Tibial artery (tissue), 4 donors: ENCODE measurements around the gene TMEM240.
"Not testable (repeated sequence)": the region's sequence is repeated elsewhere in the genome, so short reads cannot be mapped to it uniquely, and the experiment has no call there.

Experiments
- DNase-seq, 2 donors: peaks; one replicate each; pipeline ENCODE4 v3.0.0-alpha.2; 2019
- H3K27ac ChIP-seq, 2 donors: fragments of 200-600 bp; sonication (generic) in 1 of 2; 1 replicate in 1 of 2; 2 replicates in 1 of 2; pipeline ENCODE4 v1.5.1; 2018 to 2019; ENCODE audit warnings: mild to moderate bottlenecking in 1 of 2
- H3K27me3 ChIP-seq, 2 donors: fragments of 200-600 bp; sonication (generic) in 1 of 2; one replicate each; pipeline versions ENCODE4 v1.5.1 to v1.6.0; 2016 to 2019
- H3K36me3 ChIP-seq, 3 donors: fragments of 200-600 bp; sonication (generic) in 2 of 3; one replicate each; pipeline ENCODE4 v1.5.1; 2016 to 2019; ENCODE audit warnings: mild to moderate bottlenecking in 2 of 3
- H3K4me1 ChIP-seq, 4 donors: fragments of 200-600 bp; sonication (generic) in 2 of 4; 1 replicate in 3 of 4; 2 replicates in 1 of 4; pipeline ENCODE4 v1.5.1; 2016 to 2019
- H3K4me3 ChIP-seq, 2 donors: fragments of 200-600 bp; sonication (generic) in 1 of 2; 1 replicate in 1 of 2; 2 replicates in 1 of 2; pipeline ENCODE4 v1.5.1; 2018 to 2019; ENCODE audit warnings: mild to moderate bottlenecking in 2 of 2
- H3K9me3 ChIP-seq, 3 donors: fragments of 200-600 bp; sonication (generic) in 1 of 3; one replicate each; pipeline ENCODE4 v1.5.1; 2016 to 2019
- CTCF ChIP-seq, 2 experiments: fragments of 200-600 bp in 1 of 2; fragments of 450-650 bp in 1 of 2; IDR thresholded peaks; one replicate each; pipeline ENCODE4 v1.5.1; 2017 to 2019; ENCODE audit warnings: antibody characterized with exemption in 2 of 2, mild to moderate bottlenecking in 1 of 2, moderate library complexity in 1 of 2
- intact Hi-C: fragments of 100-400 bp; cut with DNase I; formaldehyde crosslinking; loops from one replicate; pipeline ENCODE4 v1.15.0; 2023; ENCODE audit warnings: low total_unique reads

The TMEM240 gene

DNA sequence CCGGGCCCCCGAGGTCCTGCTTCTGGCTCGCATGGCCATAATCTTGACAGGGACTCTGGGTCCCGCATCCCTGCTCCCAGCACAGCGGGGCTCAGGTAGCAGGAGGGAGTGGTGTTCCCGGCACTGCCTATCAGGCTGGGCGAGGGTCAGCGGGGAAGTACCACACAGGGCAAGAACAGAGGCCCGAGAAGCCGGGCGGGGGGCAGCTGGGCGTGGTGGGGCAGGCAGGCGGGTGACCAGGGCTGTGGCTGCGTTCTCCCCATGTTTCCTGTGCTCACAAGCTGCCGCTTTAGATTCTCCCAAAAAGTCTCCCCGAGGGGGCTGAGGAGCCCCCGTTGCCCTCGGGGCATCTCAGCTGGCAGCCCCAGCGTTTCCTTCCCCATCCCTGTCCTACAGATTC lies 50.6 kb downstream of the TMEM240 start:
- DNase-seq: no peak
- peaks cover 0 to 11% (median 9%) of the 10 kb centered on the region in 3 donors for H3K9me3 ChIP-seq
- no peak overlapping the region for H3K4me3 ChIP-seq
- no peaks in the 10 kb centered on the region for H3K4me1 ChIP-seq
- intact Hi-C loops: no loop called here
- no peaks in the 10 kb centered on the region for H3K27me3 ChIP-seq
- no peak overlapping the region for H3K27ac ChIP-seq
- H3K36me3 ChIP-seq: peaks cover 49 to 100% (median 91%) of the 10 kb centered on the region in 3 donors
- TF ChIP-seq CTCF (IDR thresholded peaks at IDR 0.05): no peak

DNA sequence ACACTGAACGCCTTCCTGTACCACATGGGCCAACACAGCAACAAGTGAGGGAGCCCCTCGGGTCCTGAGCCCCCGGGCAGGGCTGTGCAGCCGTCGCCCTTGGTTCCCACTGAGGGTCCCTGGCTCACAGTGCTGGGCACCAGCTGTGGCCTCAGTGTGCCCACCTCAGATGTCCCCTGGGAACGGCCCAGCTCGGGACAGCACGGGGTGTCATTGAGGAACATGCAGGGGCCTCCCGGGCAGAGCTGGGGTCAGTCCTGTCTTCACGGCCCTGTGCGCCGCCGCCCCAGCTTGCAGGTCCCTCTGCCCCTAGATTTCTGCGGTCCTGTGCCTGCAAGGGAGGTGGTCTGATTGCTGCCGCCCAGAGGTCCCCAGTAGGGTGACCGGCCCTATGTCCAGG lies 51.2 kb downstream of the TMEM240 start:
- DNase-seq: no peak
- Histone ChIP-seq H3K27me3 (no peaks in the 10 kb centered on the region), H3K9me3 (peaks cover 0 to 11% (median 9%) of the 10 kb centered on the region in 3 donors), H3K4me1 (no peaks in the 10 kb centered on the region), H3K27ac (no peak overlapping the region), H3K4me3 (no peak overlapping the region), H3K36me3 (peaks cover 49 to 100% (median 92%) of the 10 kb centered on the region in 3 donors)
- intact Hi-C loops: no loop called here
- no peak for TF ChIP-seq CTCF (IDR thresholded peaks at IDR 0.05)

- TF ChIP-seq CTCF (IDR thresholded peaks at IDR 0.05): no peak
- H3K27ac ChIP-seq: no peak overlapping the region
- no peaks in the 10 kb centered on the region for H3K4me1 ChIP-seq
- H3K36me3 ChIP-seq: peaks cover 48 to 100% (median 92%) of the 10 kb centered on the region in 3 donors
- intact Hi-C loops: no loop called here
- H3K27me3 ChIP-seq: no peaks in the 10 kb centered on the region
- H3K4me3 ChIP-seq: no peak overlapping the region
- no peak for DNase-seq
- H3K9me3 ChIP-seq: peaks cover 0 to under 1% (median 0%) of the 10 kb centered on the region in 3 donors
Measured at GRCh38 chr1:1487701-1488100, 52.7 kb downstream of the TMEM240 start.

DNA sequence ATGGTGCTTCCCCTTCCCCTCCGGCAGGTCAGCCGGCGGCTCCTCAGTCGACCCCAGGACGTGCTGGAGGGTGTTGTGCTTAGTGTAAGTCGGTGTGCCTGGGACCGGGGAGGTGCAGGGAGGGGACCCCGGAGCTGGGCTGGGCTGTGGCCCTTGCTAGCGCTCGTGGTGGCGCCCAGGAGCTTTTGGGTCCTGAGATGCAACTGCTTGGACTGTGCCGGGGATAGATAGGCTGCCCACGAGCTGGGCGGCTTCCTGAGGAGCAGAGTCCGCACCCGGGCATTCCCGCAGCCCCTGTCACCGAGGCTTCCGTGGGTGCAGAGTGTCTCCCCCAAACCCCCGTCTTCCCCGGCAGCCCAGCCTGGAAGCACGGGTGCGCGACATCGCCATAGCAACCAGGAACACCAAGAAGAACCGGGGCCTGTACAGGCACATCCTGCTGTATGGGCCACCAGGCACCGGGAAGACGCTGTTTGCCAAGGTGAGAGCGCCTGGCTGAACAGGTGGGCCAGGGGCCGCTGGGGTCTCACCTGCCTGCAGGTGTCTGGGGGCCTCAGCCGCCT lies 54.6 kb downstream of the TMEM240 start:
- H3K27me3 ChIP-seq, H3K4me1 ChIP-seq, H3K9me3 ChIP-seq, H3K27ac ChIP-seq, intact Hi-C loops, H3K4me3 ChIP-seq, DNase-seq: not testable (repeated sequence)
- peaks cover 41 to 93% (median 79%) of the 10 kb centered on the region in 3 donors for H3K36me3 ChIP-seq

DNA sequence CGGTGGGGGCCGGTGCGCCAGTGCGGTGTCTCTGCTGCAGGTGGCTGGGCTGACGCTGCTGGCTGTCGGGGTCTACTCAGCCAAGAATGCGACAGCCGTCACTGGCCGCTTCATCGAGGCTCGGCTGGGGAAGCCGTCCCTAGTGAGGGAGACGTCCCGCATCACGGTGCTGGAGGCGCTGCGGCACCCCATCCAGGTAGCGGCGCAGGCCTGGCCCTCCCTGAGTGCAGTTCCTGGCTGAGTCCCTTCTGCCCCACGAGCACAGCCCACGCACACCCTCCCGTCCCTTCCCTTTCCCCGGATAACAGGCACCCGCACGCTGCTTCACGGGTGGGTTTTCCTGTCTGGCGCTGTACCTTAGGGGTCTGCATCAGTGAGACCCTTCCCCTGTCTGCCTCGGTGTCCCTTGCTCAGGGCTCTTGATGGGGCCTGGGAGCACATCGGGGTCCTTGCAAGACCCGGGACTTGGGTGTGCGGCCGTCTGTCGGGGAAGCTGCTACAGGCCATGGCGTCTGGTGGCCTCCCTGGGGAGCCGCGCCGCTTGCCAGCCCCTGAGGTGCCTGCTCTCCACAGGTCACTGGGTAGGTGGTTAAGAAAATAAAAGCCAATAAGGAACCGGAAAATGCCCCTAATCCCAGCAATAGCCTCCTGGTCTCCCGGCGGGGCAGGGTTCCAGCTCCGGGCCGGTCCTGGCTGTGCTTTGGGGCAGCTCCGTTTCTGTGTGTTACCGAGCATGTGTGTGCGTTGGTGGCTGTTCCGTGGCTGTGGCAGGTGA lies 55.3 kb downstream of the TMEM240 start:
- H3K36me3 ChIP-seq: peaks cover 40 to 90% (median 79%) of the 10 kb centered on the region in 3 donors
- H3K4me1 ChIP-seq, DNase-seq, H3K27ac ChIP-seq, H3K9me3 ChIP-seq, intact Hi-C loops, H3K4me3 ChIP-seq, H3K27me3 ChIP-seq: not testable (repeated sequence)
